Measurements from ENCODE around the gene SMG6. TPM values are rescaled to one million over a fixed set of nuclear protein-coding genes. Genes with fewer than 3 reads are reported as not detected.

Gene SMG6
- total RNA-seq, 1 experiment from 2014 or later: 25.6 TPM

DNA sequence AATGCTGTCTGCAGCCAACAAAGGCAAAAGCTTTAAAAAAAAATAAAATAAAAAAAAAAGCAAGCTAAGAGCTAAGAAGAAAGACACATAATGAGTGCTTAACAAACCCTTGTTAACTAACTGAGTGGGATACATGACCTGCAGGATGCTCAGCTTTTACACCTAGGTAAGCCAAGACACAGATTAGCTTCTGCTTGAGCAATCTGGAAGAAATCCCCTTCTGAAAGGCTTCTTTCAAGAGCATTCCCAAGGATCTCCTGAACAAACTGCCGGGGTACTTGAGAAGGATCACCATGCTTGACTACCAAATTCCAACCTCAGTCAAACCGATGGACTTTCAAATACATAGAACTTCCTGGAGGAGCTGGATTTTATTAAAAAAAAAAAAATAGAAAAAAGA, 92.9 kb downstream of the SMG6 start (continued):
- TF ChIP-seq, protein P1, sequence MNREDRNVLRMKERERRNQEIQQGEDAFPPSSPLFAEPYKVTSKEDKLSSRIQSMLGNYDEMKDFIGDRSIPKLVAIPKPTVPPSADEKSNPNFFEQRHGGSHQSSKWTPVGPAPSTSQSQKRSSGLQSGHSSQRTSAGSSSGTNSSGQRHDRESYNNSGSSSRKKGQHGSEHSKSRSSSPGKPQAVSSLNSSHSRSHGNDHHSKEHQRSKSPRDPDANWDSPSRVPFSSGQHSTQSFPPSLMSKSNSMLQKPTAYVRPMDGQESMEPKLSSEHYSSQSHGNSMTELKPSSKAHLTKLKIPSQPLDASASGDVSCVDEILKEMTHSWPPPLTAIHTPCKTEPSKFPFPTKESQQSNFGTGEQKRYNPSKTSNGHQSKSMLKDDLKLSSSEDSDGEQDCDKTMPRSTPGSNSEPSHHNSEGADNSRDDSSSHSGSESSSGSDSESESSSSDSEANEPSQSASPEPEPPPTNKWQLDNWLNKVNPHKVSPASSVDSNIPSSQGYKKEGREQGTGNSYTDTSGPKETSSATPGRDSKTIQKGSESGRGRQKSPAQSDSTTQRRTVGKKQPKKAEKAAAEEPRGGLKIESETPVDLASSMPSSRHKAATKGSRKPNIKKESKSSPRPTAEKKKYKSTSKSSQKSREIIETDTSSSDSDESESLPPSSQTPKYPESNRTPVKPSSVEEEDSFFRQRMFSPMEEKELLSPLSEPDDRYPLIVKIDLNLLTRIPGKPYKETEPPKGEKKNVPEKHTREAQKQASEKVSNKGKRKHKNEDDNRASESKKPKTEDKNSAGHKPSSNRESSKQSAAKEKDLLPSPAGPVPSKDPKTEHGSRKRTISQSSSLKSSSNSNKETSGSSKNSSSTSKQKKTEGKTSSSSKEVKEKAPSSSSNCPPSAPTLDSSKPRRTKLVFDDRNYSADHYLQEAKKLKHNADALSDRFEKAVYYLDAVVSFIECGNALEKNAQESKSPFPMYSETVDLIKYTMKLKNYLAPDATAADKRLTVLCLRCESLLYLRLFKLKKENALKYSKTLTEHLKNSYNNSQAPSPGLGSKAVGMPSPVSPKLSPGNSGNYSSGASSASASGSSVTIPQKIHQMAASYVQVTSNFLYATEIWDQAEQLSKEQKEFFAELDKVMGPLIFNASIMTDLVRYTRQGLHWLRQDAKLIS (CRISPR knock-in tag; IDR thresholded peaks at IDR 0.05; ENCODE audit: borderline replicate concordance): no peak

- Mint-ChIP-seq H3K4me3 (no peak overlapping the region), H3K4me1 (peaks cover 7% of the 10 kb centered on the region), H3K27ac (no peak overlapping the region), H3K36me3 (no peaks in the 10 kb centered on the region), H3K9me3 (no peaks in the 10 kb centered on the region), H3K27me3 (ENCODE audit: low read depth) (no peaks in the 10 kb centered on the region)
- ChIA-PET POLR2A (no interaction called here), CTCF (interaction anchor here (1.2 kb wide), 1 partner anchor 37 kb away, joined by 6 read pairs; no protein-coding TSS in a partner anchor)
- no peak for ATAC-seq
- no peak for DNase-seq (ENCODE audit: low spot score)
- no peak for TF ChIP-seq NR2C2 (CRISPR knock-in tag; IDR thresholded peaks at IDR 0.05)
- TF ChIP-seq CTCF (IDR thresholded peaks at IDR 0.05): no peak
- TF ChIP-seq, protein P1 (CRISPR knock-in tag; IDR thresholded peaks at IDR 0.05; ENCODE audit: borderline replicate concordance): no peak
- TF ChIP-seq FOXP1 (CRISPR knock-in tag; IDR thresholded peaks at IDR 0.05; ENCODE audit: borderline replicate concordance): no peak
- TF ChIP-seq, protein P2, sequence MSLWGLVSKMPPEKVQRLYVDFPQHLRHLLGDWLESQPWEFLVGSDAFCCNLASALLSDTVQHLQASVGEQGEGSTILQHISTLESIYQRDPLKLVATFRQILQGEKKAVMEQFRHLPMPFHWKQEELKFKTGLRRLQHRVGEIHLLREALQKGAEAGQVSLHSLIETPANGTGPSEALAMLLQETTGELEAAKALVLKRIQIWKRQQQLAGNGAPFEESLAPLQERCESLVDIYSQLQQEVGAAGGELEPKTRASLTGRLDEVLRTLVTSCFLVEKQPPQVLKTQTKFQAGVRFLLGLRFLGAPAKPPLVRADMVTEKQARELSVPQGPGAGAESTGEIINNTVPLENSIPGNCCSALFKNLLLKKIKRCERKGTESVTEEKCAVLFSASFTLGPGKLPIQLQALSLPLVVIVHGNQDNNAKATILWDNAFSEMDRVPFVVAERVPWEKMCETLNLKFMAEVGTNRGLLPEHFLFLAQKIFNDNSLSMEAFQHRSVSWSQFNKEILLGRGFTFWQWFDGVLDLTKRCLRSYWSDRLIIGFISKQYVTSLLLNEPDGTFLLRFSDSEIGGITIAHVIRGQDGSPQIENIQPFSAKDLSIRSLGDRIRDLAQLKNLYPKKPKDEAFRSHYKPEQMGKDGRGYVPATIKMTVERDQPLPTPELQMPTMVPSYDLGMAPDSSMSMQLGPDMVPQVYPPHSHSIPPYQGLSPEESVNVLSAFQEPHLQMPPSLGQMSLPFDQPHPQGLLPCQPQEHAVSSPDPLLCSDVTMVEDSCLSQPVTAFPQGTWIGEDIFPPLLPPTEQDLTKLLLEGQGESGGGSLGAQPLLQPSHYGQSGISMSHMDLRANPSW (CRISPR knock-in tag; conservative IDR thresholded peaks at IDR 0.05; ENCODE audit: low read depth): no peak
- TF ChIP-seq RELA (CRISPR knock-in tag; IDR thresholded peaks at IDR 0.05; ENCODE audit: borderline replicate concordance): no peak
- TF ChIP-seq IRF1 (CRISPR knock-in tag; IDR thresholded peaks at IDR 0.05): no peak
- TF ChIP-seq, protein P3, sequence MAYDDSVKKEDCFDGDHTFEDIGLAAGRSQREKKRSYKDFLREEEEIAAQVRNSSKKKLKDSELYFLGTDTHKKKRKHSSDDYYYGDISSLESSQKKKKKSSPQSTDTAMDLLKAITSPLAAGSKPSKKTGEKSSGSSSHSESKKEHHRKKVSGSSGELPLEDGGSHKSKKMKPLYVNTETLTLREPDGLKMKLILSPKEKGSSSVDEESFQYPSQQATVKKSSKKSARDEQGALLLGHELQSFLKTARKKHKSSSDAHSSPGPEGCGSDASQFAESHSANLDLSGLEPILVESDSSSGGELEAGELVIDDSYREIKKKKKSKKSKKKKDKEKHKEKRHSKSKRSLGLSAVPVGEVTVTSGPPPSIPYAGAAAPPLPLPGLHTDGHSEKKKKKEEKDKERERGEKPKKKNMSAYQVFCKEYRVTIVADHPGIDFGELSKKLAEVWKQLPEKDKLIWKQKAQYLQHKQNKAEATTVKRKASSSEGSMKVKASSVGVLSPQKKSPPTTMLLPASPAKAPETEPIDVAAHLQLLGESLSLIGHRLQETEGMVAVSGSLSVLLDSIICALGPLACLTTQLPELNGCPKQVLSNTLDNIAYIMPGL (CRISPR knock-in tag; IDR thresholded peaks at IDR 0.05): no peak
- no peak for TF ChIP-seq TEAD4 (CRISPR knock-in tag; IDR thresholded peaks at IDR 0.05)
- TF ChIP-seq, protein P4, sequence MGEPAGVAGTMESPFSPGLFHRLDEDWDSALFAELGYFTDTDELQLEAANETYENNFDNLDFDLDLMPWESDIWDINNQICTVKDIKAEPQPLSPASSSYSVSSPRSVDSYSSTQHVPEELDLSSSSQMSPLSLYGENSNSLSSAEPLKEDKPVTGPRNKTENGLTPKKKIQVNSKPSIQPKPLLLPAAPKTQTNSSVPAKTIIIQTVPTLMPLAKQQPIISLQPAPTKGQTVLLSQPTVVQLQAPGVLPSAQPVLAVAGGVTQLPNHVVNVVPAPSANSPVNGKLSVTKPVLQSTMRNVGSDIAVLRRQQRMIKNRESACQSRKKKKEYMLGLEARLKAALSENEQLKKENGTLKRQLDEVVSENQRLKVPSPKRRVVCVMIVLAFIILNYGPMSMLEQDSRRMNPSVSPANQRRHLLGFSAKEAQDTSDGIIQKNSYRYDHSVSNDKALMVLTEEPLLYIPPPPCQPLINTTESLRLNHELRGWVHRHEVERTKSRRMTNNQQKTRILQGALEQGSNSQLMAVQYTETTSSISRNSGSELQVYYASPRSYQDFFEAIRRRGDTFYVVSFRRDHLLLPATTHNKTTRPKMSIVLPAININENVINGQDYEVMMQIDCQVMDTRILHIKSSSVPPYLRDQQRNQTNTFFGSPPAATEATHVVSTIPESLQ (CRISPR knock-in tag; IDR thresholded peaks at IDR 0.05): no peak
- no peak for TF ChIP-seq ZNF396 (CRISPR knock-in tag; IDR thresholded peaks at IDR 0.05; ENCODE audit: borderline replicate concordance)
- TF ChIP-seq FOXP4 (CRISPR knock-in tag; IDR thresholded peaks at IDR 0.05): no peak
These were observed 95.6 kb downstream of the SMG6 start for GRCh38 chr17:2207815-2208515.

All from WTC11 (cell line).